Middle frontal gyrus (tissue), 1 donor: Measurements from ENCODE around the gene ARHGAP5.

Experiments used
- DNase-seq: peaks from one replicate; pipeline ENCODE4 v3.0.0-alpha.2; 2015; ENCODE audit warnings: low spot score; ENCODE audit errors: extremely low spot score

ARHGAP5 gene

GRCh38 chr14:32077081-32078022 lies at the start of gene ARHGAP5:
ARHGAP5 (plus strand) TSS chr14:32077304; CDS start chr14:32090670, 13,366 bp downstream.
- DNase-seq, result peak; percentile 53

GRCh38 chr14:32028599-32028998 lies 48.5 kb upstream of the ARHGAP5 start:
- no peak for DNase-seq

- DNase-seq, result no peak
Measured at GRCh38 chr14:32033543-32033942, 43.6 kb upstream of the ARHGAP5 start.

GRCh38 chr14:32038876-32039275 lies 38.2 kb upstream of the ARHGAP5 start:
- DNase-seq, result no peak

GRCh38 chr14:32039401-32040030 lies 37.6 kb upstream of the ARHGAP5 start:
- DNase-seq, result no peak

GRCh38 chr14:32043624-32044023 lies 33.5 kb upstream of the ARHGAP5 start:
- no peak for DNase-seq

GRCh38 chr14:32044454-32044853 lies 32.6 kb upstream of the ARHGAP5 start:
- DNase-seq, result no peak

- DNase-seq, result no peak
Measured at GRCh38 chr14:32047791-32048190, 29.3 kb upstream of the ARHGAP5 start.

GRCh38 chr14:32049361-32050088 lies 27.6 kb upstream of the ARHGAP5 start:
- DNase-seq, result no peak

- no peak for DNase-seq
Measured at GRCh38 chr14:32050878-32051277, 26.2 kb upstream of the ARHGAP5 start.

GRCh38 chr14:32054536-32054935 lies 22.6 kb upstream of the ARHGAP5 start:
- no peak for DNase-seq

GRCh38 chr14:32055175-32055574 lies 21.9 kb upstream of the ARHGAP5 start:
- no peak for DNase-seq

- DNase-seq, result no peak
Measured at GRCh38 chr14:32059702-32060101, 17.4 kb upstream of the ARHGAP5 start.

- no peak for DNase-seq
Measured at GRCh38 chr14:32064931-32065330, 12.2 kb upstream of the ARHGAP5 start.

GRCh38 chr14:32068708-32069107 lies 8.4 kb upstream of the ARHGAP5 start:
- DNase-seq, result no peak

- no peak for DNase-seq
Measured at GRCh38 chr14:32070282-32070681, 6.8 kb upstream of the ARHGAP5 start.

- no peak for DNase-seq
Measured at GRCh38 chr14:32072676-32073075, 4.4 kb upstream of the ARHGAP5 start.

- DNase-seq, result peak; percentile 26
Measured at GRCh38 chr14:32073537-32074189, 3.4 kb upstream of the ARHGAP5 start.

GRCh38 chr14:32074887-32075572 lies 2.1 kb upstream of the ARHGAP5 start:
- DNase-seq, result no peak

- peak; percentile 40 for DNase-seq
Measured at GRCh38 chr14:32075672-32076277, 1.3 kb upstream of the ARHGAP5 start.
